ENCODE results near the gene CSHL1.

The CSHL1 gene

DNA sequence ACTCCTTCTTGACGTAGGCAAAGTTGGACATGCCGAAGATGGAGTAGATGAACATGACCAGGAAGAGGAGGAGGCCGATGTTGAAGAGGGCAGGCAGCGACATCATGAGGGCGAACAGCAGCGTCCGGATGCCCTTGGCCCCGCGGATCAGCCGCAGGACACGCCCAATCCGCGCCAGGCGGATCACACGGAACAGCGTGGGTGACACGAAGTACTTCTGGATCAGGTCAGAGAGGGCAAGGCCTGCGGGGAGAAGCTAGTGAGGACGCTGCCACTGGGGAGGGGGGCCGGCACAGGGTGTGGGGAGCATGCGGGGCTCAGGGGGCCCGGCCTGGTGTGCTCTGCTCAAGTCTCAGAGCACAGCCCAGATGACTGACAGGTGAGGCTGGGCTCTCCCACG is 30.7 kb upstream of the CSHL1 start:
- DNase-seq, result no peak
- Histone ChIP-seq H3K27me3 (ENCODE audit: insufficient read depth, low read depth, severe bottlenecking) (no peaks in the 10 kb centered on the region), H3K36me3 (no peaks in the 10 kb centered on the region), H3K27ac (no peak overlapping the region), H3K4me3 (ENCODE audit: low read depth, low read length) (no peak overlapping the region), H3K9me3 (ENCODE audit: severe bottlenecking) (no peaks in the 10 kb centered on the region)
- TF ChIP-seq CTCF (IDR thresholded peaks at IDR 0.05; ENCODE audit: low read depth, low read length), result no peak

DNA sequence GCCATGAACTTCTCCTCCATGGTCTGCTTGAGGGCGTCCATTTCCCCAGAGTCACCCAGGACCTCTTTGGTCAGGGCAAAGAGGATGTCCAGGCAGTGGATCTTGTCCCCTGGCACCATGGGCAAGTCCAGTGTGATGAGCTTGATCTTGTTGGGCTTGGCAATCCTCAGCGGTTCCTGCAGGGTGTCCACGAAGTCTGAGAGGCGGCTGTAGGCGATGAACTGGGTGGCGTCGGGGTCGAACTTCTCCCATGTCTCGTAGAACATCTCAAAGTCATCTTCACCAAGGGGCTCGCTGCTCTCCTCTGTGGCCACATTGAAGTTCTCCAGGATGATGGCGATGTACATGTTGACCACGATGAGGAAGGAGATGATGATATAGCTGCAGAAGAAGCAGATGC is 30.1 kb upstream of the CSHL1 start:
- Histone ChIP-seq H3K36me3 (no peaks in the 10 kb centered on the region), H3K4me3 (ENCODE audit: low read depth, low read length) (no peak overlapping the region), H3K27me3 (ENCODE audit: insufficient read depth, low read depth, severe bottlenecking) (no peaks in the 10 kb centered on the region), H3K27ac (no peak overlapping the region), H3K9me3 (ENCODE audit: severe bottlenecking) (no peaks in the 10 kb centered on the region)
- no peak for TF ChIP-seq CTCF (IDR thresholded peaks at IDR 0.05; ENCODE audit: low read depth, low read length)
- no peak for DNase-seq

DNA sequence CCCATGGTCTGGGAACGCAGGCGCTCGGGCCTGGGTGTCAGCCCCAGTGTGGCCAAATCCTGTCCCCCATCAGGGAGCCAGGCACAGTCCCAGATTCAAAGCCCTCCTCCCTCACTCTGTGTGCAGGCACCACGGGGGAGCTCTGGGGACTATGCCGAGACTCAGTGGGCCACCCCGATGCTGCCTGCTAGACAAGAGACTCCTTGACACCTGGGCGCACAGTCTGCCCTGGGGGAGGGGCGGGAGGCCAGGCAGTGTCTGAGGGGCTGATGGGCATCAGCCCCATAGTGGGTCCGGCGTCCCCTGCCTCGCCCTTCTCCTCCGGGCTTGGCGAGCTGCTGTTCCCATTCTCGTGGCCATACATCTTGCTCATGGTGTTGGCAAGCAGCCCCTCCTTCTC is 29.5 kb upstream of the CSHL1 start:
- Histone ChIP-seq H3K9me3 (ENCODE audit: severe bottlenecking) (no peaks in the 10 kb centered on the region), H3K27ac (no peak overlapping the region), H3K36me3 (no peaks in the 10 kb centered on the region), H3K27me3 (ENCODE audit: insufficient read depth, low read depth, severe bottlenecking) (no peaks in the 10 kb centered on the region), H3K4me3 (ENCODE audit: low read depth, low read length) (no peak overlapping the region)
- no peak for DNase-seq
- TF ChIP-seq CTCF (IDR thresholded peaks at IDR 0.05; ENCODE audit: low read depth, low read length), result no peak

DNA sequence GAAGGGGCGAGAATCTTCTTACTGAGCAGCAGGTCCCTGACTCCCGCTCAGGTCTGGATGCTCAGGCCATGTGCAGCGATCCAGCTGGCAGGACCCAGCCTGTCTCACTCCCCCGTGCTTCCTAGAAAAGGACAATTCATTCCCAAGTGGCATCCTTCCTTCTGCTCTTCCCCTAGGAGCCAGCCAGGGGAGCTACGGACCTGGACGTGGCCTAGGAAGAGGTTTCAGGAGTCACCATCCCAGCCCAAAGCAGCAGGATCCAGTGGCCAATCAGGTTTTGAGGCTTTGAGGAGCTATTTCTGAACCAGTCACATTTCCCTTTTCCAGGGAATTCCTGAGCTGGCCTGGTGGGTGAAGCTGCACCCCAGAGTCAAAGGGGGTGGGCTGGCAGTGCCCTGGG is 28.8 kb upstream of the CSHL1 start:
- Histone ChIP-seq H3K27ac (no peak overlapping the region), H3K4me3 (ENCODE audit: low read depth, low read length) (no peak overlapping the region), H3K36me3 (no peaks in the 10 kb centered on the region), H3K27me3 (ENCODE audit: insufficient read depth, low read depth, severe bottlenecking) (no peaks in the 10 kb centered on the region), H3K9me3 (ENCODE audit: severe bottlenecking) (no peaks in the 10 kb centered on the region)
- TF ChIP-seq CTCF (IDR thresholded peaks at IDR 0.05; ENCODE audit: low read depth, low read length), result no peak
- DNase-seq, result no peak

- no peak for TF ChIP-seq CTCF (IDR thresholded peaks at IDR 0.05; ENCODE audit: low read depth, low read length)
- no peak for DNase-seq
- Histone ChIP-seq H3K36me3 (no peaks in the 10 kb centered on the region), H3K27me3 (ENCODE audit: insufficient read depth, low read depth, severe bottlenecking) (no peaks in the 10 kb centered on the region), H3K27ac (no peak overlapping the region), H3K9me3 (ENCODE audit: severe bottlenecking) (no peaks in the 10 kb centered on the region), H3K4me3 (ENCODE audit: low read depth, low read length) (no peak overlapping the region)
Measured at GRCh38 chr17:63939401-63939800, 28.3 kb upstream of the CSHL1 start.

GRCh38 chr17:63937920-63938319 is 26.9 kb upstream of the CSHL1 start:
- Histone ChIP-seq H3K4me3 (ENCODE audit: low read depth, low read length) (no peak overlapping the region), H3K27me3 (ENCODE audit: insufficient read depth, low read depth, severe bottlenecking) (no peaks in the 10 kb centered on the region), H3K36me3 (no peaks in the 10 kb centered on the region), H3K9me3 (ENCODE audit: severe bottlenecking) (no peaks in the 10 kb centered on the region), H3K27ac (no peak overlapping the region)
- DNase-seq, result no peak
- TF ChIP-seq CTCF (IDR thresholded peaks at IDR 0.05; ENCODE audit: low read depth, low read length), result no peak

Data from WERI-Rb-1 (cell line).